ENCODE results near the gene TELO2. TPM values are rescaled to one million over a fixed set of nuclear protein-coding genes. Genes with fewer than 3 reads are reported as not detected.

The TELO2 gene
- total RNA-seq, 2 donors from 2014 or later: 26.6 to 36.3 TPM

DNA sequence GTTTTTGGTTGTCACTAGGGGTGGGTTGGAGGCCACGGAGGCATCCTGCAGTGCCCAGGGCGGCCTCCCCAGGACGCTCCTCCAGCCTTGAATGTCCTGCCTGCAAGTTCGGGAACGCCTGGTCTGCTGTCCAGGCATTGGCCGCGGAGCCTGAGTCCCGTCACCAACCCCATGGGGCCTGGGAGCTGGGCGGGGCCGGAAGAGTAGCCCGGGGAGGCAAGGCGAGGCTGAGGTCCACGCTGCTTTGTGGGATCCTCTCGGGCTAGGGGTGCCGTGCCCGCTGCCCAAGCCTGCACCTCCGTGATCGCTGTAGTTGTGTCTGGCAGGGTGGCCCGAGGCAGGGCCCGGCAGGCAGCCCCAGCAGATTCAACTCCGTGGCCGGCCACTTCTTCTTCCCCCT, 12.8 kb downstream of the TELO2 start:
- no peak for DNase-seq
- ATAC-seq: no peak
- intact Hi-C loops (cut with DNase I, micrococcal nuclease): no loop called here

- intact Hi-C loops (cut with DNase I, micrococcal nuclease): no loop called here
- DNase-seq (no peak), ATAC-seq (no peak)
Observed at GRCh38 chr16:1506494-1507213, 13.5 kb downstream of the TELO2 start.

GRCh38 chr16:1508494-1509187, 15.5 kb downstream of the TELO2 start:
- intact Hi-C loops (cut with DNase I, micrococcal nuclease): no loop called here
- no peak for DNase-seq

GRCh38 chr16:1509307-1510221, 16.4 kb downstream of the TELO2 start:
- ATAC-seq (no peak), DNase-seq (no peak)
- intact Hi-C loops (cut with DNase I, micrococcal nuclease): no loop called here

More at GRCh38 chr16:1508494-1509187, 15.5 kb downstream of the TELO2 start:
- no peak for ATAC-seq

GRCh38 chr16:1510272-1510671, 17.1 kb downstream of the TELO2 start:
- no peak for DNase-seq
- intact Hi-C loops (cut with DNase I, micrococcal nuclease): no loop called here
- ATAC-seq: no peak

GRCh38 chr16:1510941-1511351, 17.8 kb downstream of the TELO2 start:
- DNase-seq (no peak), ATAC-seq (no peak)
- intact Hi-C loops (cut with DNase I, micrococcal nuclease): no loop called here

GRCh38 chr16:1511662-1512569, 18.8 kb downstream of the TELO2 start:
- DNase-seq: no peak
- intact Hi-C loops (cut with DNase I, micrococcal nuclease): no loop called here
- ATAC-seq: no peak

- DNase-seq: no peak
- ATAC-seq: no peak
Observed at GRCh38 chr16:1512774-1513173, 19.6 kb downstream of the TELO2 start.

GRCh38 chr16:1514507-1514906, 21.3 kb downstream of the TELO2 start:
- DNase-seq (no peak), ATAC-seq (no peak)
- intact Hi-C loops (cut with DNase I, micrococcal nuclease): no loop called here

More at GRCh38 chr16:1512774-1513173, 19.6 kb downstream of the TELO2 start:
- intact Hi-C loops (cut with DNase I, micrococcal nuclease): no loop called here

GRCh38 chr16:1518626-1519135, 25.5 kb downstream of the TELO2 start:
- ATAC-seq (no peak), DNase-seq (no peak)
- intact Hi-C loops (cut with DNase I, micrococcal nuclease): no loop called here

- intact Hi-C loops (cut with DNase I, micrococcal nuclease): no loop called here
- ATAC-seq: no peak
- no peak for DNase-seq
Observed at GRCh38 chr16:1519831-1520230, 26.7 kb downstream of the TELO2 start.

- no peak for DNase-seq
- intact Hi-C loops (cut with DNase I, micrococcal nuclease): no loop called here
Observed at GRCh38 chr16:1520461-1520860, 27.3 kb downstream of the TELO2 start.

DNA sequence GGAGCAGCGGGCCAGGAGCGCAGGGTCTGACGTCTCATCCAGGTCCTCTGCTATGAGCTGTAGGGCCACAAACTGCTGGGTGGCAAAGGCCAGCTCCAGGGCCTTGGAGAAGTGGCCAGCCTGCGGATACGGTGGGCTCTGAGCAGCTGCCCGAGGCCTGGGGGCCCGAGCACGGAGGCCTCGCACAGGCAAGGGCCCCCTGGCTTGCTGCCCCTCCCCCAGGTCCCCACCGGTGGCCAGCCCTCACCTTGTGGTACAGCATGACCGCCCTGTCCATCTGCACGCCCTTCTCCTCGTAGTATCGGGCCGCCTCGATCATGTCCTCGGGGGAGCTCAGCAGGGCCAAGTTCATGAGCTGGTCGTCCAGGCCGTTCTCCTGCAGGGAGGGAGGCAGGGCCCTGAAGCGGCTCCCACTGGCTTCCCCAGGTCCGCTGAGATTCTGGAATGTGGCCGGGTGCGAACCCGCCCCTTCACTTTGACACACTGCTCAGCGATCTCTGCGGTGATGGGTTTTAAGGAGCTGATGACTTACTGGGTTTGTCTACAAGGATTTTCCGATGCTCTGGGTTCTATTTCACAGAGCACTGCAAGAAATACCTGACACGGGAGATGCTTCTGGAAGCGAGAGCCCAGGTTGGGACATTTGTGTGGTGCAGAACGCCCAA, 30.6 kb downstream of the TELO2 start:
- no peak for DNase-seq
- no peak for ATAC-seq
- intact Hi-C loops (cut with DNase I, micrococcal nuclease): no loop called here

More at GRCh38 chr16:1520461-1520860, 27.3 kb downstream of the TELO2 start:
- ATAC-seq: no peak

- intact Hi-C loops (cut with DNase I, micrococcal nuclease): no loop called here
- ATAC-seq: no peak
- DNase-seq: no peak
Observed at GRCh38 chr16:1524366-1524765, 31.2 kb downstream of the TELO2 start.

GRCh38 chr16:1525871-1526607, 32.9 kb downstream of the TELO2 start:
- ATAC-seq: no peak
- DNase-seq: no peak
- intact Hi-C loops (cut with DNase I, micrococcal nuclease): no loop called here

GRCh38 chr16:1526608-1527555, 33.7 kb downstream of the TELO2 start:
- DNase-seq (no peak), ATAC-seq (no peak)
- intact Hi-C loops (cut with DNase I, micrococcal nuclease): no loop called here

Measured in left colon (tissue), 2 donors.